Activated CD8-positive, alpha-beta memory T cell treated with anti-CD3 and anti-CD28 coated beads, Interleukin-2, amount 50 U/mL, for 24 hours (primary cell): ENCODE data around the gene AK8.
"Not testable (repeated sequence)": the region's sequence is repeated elsewhere in the genome, so short reads cannot be mapped to it uniquely, and the experiment has no call there.

Experiments used
- DNase-seq: peaks from one replicate; pipeline ENCODE4 v3.0.0-alpha.2; 2020; ENCODE audit errors: extremely low read depth

The AK8 gene

DNA sequence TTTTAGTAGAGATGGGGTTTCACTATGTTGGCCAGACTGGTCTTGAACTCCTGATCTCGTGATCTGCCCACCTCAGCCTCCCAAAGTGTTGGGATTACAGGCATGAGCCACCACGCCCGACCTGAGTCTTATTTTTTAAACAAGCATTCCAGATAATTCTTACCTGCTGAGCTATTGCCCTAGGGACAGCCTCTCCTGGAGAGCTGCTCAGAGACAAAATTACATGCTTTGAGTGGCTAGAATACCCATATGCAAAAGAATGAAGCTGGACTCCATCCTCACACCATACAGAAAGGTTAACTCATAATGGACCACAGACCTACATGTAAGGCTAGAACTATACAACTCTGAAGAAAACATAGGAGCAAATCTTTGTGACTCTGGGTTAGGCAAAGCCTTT lies 166.2 kb downstream of the AK8 start:
- DNase-seq: no peak

DNA sequence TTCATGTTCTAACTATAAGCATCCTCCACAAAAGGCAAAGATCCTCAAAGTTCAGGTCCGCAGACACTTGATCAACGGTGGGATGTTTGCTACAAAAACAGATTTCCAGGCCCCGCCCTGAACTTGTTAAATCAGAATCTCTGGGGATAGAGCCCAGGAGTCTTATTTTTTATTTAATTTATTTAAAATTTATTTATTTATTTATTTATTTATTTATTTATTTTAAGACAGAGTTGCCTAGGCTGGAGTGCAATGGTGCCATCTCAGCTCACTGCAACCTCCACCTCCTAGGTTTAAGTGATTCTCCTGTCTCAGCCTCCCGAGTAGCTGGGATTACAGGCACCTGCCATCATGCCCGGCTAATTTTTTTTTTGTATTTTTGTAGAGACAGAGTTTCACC lies 166.9 kb downstream of the AK8 start:
- DNase-seq: not testable (repeated sequence)

DNA sequence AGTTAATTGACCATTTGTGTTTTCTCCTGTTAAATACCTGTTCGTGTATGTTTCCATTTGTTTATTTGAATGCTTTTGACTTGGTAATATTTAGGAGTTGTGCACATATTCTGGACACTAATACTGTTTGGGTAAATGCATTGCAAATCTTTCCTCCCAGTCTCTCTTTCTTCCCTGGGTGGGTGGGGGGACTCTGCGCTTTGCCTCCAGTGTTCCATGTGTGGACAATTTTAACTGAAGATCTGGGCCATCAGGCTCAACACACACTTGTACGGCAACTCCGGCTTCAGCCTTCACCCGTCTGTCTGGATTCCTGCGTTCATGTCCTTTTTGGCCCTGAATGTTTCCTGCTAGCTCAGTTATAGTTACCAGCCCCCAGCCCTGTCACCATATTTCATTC lies 167.8 kb downstream of the AK8 start:
- DNase-seq: no peak

DNA sequence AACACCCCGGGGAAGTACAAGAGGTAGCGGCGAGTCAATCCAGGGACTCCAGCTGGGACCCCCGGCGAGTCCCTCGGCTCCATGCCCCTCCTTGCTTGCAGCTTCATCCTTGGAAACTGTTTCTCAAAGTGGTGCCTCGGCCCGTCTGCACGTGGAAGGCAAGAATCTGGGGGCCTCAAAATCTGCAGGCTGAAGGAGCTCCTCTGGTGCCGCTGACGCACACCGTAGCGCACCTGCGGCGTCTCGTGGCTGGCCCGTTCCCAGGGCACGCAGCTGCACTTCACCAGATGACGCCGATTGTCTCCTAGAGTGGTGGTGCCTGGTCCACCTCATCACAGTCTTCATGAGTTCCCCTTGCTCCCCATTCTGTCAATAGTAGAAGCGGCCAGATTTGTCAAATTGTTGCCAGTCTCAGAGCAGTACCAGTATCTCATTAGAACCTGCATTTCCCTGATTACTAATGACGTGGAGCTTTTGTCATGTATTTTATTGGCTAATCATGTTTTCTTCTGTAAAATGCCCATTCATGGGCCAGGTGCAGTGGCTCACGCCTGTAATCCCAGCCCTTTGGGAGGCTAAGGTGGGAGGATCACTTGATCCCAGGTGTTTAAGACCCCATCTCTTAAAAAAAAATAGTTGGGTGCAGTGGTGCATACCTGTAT lies 169.2 kb downstream of the AK8 start:
- DNase-seq: no peak

DNA sequence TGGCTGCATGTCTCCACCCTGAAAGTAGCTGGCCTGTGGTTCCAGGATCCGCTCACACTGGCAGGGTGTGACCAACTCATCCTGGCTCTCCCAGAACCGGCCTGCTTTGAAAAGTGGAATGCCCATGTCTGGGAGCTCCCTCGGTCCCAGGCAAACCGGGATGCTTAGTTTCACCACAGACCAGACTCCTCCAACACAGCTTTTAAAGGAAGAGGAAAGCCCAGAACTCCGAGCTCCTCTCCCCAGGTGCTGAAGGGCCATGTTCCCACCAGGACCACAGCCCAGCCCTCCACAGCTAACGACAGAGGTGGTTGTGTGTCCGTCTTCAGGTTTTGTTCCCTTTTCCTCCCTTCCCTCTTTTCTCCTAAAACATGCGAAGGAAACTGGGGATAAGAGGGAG lies 169.8 kb downstream of the AK8 start:
- DNase-seq: no peak

DNA sequence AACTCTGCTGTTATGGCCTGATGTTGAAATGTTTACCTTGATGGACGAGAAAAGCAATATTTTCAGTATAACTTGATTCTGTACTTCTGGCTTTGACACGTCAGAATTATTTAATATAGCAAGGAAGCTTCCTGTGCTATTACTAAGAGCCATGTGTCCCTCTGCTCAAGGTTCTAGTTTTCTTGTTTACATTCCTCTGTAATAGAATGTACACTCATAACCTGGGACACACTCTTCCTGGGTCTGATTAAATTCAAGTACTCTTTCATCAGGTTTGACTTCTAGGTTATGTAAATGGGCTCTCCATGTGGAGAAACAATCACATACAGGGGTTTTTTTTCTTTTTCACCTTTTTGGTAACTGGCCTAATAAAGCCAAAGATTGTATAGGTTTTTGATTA lies 174.7 kb downstream of the AK8 start:
- DNase-seq: no peak

DNA sequence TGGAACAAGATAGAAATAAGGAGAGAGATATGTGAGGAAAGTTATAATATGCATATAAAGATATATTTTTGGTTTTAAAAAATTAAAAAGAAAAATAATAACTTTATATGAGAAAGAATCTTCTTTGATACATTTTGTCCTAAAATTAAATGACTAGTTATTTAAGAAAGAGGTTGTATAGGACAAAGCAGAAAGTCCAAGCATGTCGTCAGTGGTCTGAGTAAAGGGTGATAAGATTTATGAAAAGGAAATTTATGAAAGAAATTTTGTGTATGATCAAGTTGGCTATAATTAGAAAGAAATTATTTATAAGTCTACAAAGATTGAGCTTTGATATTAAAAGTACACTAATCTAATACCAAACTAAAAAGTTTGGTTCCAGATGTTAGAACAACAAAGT lies 175.8 kb downstream of the AK8 start:
- DNase-seq: no peak

DNA sequence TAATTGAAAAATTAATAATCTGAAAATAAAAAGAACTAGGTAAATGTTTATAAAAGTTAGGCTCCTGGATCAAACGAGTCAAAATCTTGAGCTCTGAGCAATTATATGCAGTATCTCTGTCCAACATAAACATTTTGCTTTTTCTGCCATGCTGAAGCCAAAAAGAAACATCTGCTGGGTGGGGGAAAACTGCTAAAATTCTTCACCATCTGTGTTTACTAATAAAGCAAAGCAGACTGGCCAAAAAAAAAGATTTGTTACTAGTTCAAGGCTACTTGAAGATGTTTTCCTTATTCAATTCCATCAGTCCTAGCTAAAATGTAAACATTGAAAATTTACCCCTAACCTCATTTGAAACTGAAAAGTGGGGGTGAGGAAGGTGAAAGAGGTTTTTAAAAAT lies 178.1 kb downstream of the AK8 start:
- no peak for DNase-seq

DNA sequence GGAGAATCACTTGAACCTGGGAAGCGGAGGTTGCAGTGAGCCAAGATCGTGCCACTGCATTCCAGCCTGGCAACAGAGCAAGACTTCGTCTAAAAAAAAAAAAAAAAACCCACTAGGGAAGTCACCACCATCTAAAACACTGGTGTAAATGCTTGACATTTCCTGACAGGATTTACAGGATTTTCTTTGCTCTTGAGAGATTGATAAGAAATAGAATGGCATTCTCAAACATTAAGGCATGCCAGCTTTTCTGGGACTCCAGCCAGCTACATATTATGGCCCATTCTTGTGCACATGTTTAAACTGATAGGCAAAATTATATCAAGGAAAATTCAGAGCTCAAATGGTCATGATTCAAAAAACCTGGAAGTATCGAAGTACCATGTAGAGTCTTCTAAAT lies 179.1 kb downstream of the AK8 start:
- DNase-seq: no peak

DNA sequence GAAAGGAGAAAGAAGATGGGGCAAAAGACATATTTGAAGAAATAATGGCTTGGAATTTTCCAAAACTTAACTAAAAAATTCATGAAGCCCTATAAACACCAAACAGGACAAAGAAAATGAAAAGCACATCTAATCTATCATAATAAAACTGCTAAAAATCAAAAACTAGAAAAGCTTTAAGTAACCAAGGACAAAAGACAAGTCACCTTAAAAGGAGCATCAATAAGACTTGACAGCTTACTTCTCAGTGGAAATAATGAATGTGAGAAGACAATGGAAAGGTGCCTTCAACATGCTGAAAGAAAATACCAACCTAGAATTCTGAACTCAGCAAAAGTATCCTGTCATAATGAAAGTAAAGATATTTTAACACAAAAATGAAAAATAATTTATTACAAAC lies 180.9 kb downstream of the AK8 start:
- DNase-seq: no peak

DNA sequence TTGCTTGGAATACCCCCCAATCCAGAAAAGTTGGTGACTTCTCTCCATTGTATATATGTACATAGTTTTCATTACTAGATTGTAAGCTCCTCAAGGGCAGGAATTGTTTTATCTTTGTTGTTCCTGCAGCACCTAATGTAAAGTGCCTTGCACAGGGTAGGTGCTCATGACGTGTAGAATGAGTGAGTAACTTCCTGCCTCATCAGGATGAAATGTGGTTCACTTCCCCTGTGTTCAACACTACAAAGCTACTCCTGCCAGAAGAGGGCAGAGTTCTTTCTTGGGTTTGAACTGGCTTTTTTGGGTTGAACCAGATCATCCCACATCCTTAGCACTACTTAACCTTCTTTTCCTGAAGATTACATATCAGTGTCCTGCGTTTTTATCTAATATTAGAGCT lies 183.9 kb downstream of the AK8 start:
- DNase-seq: no peak

DNA sequence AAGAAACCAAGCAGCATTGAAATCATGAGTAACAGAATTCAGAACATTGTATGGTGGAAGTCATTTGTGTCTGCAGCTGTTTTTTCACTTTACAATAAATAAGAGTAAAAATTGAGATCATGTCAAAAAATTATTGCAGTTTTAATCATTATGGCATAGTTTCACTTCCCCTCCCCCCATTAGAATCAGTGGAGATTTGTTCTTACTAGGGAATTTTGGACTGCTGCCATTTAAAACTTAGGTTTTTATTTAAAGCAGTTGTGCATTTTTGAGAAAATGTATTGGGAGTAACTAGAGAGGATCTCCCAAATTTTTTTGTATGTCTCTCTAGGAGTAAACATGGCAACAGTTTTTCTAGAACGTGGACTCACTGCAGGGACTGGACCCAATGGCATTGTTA lies 187.4 kb downstream of the AK8 start:
- no peak for DNase-seq

DNA sequence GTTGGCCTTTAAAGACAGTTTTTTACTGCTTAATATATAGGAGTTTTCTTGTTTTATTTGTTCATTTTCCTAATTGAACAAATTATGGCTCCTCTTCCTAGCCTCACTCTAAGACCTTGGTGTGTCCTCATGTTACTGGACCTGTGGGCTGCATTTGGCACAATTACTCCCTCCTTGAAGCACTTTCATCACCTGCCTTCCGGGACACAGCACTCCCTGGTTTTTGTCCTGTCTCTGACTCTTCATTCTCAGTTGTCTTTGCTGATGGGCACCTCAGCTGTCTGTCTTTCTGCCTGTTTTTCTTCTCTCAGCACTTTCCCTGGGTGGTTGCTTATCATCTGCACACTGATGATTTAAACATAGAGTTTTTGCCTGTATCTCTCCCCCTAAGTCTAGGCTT lies 194.2 kb downstream of the AK8 start:
- DNase-seq: no peak

DNA sequence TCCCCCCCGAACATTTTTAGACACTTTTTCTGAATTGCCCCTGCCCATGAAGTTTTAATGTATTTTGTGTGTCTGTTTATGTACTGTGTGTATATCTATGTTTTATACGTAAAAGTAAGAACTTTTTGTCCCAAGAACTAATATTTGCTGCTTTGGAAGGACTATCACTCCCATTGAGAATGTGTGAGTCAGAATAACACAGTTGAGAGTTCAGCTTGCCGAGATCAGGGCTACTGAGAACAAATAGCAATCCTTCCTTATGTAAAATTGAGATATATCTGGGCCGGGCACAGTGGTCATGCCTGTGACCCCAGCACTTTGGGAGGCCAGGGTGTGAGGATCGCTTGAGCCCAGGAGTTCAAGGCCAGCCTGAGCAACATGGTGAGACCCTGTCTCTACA lies 196.5 kb downstream of the AK8 start:
- DNase-seq: no peak

DNA sequence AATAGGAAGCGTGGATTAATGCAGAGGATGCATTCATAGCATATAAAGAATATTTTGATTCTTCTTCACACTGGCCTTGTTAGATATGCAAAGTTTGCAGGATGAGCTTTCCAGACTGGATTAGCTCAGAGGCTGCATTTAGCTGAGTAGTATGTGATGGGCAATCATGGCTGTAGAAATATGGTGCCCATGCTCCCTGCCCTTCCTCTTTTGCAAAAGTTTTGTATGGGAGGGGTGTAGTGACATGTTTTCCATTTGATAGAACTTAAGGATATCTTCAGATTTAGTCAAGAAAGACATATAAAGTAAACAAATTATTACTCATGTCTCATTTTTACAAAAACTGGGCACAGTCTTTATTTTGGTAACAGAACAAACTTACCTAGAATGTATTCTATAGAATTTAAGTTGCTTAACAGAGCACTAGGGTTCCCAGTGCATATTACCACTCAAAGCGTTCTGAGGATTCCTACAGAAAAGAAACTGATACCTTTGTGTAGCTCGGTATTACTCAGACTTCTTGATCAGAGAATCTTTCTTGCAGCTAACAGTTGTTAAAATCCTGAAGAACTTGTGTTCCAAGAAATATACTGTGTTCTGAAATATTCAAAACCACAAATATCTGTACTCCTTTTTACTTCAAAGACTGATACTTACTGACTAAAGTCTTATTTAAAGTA lies 198.0 kb downstream of the AK8 start:
- no peak for DNase-seq

DNA sequence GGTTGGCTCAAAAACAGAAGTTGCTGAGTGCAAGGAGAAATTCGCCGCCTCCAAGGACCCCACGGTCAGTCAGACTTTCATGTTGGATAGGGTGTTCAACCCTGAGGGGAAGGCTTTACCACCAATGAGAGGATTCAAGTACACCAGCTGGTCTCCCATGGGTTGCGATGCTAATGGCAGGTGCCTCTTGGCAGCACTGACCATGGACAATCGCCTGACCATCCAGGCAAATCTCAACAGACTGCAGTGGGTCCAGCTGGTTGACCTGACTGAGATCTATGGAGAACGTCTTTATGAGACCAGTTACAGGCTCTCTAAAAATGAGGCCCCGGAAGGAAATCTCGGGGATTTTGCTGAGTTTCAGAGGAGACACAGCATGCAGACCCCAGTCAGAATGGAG lies 200.1 kb downstream of the AK8 start:
- no peak for DNase-seq
